Fibroblast of skin of left biceps (primary cell): Measurements from ENCODE around the gene CACNG4.

Experiments
- DNase-seq, 2 experiments: peaks; one replicate each; pipeline ENCODE4 v3.0.0-alpha.2; 2013; ENCODE audit warnings: low read depth in 2 of 2

CACNG4 gene

GRCh38 chr17:66944351-66945146, 20.0 kb upstream of the CACNG4 start:
- DNase-seq = no peak

- peak; percentile 15 to 20 for DNase-seq
Observed at GRCh38 chr17:66945147-66945835, 19.2 kb upstream of the CACNG4 start.

GRCh38 chr17:66946251-66946650, 18.3 kb upstream of the CACNG4 start:
- DNase-seq = no peak

DNA sequence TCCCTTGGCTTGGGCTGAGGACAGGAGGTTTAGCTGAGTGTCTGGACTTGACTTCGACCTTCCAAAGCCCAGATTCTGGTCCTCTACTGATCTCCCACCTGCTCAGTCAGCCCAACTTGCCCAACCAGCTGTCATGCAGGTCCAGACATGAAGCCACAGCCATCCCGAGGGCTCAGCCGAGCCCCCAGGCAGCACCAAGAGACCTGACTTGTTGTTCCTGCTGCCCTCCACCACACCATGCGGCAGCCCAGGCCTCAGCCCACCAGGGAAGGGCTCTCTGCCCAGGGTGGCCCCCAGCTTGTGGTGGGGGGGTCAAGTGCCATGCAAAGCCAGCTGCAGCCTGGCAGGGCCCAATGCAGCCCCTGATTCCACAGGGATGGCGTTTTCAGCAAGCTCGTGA, 17.2 kb upstream of the CACNG4 start:
- DNase-seq = no peak

- DNase-seq = no peak
Observed at GRCh38 chr17:66948061-66948750, 16.3 kb upstream of the CACNG4 start.

- DNase-seq = no peak
Observed at GRCh38 chr17:66949501-66949900, 15.0 kb upstream of the CACNG4 start.

DNA sequence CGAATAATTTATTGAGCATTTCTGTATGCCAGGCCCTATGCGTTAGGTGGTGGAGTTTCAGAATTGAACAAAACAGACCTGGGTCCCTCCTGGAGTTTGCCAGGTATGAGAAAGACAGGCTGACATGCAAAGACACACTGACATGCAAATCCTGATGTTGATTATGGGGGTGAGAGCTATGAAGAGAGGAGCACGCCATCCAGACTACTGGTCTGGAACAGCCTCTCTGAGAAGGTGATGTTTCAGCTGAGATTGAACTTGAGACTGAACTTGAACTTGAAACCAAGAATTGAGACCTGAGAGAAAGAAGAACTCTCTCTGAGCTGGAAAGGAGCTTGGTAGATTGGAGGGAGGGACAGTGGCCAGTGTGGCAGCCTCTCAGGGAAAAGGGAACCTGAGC, 14.2 kb upstream of the CACNG4 start:
- no peak for DNase-seq

DNA sequence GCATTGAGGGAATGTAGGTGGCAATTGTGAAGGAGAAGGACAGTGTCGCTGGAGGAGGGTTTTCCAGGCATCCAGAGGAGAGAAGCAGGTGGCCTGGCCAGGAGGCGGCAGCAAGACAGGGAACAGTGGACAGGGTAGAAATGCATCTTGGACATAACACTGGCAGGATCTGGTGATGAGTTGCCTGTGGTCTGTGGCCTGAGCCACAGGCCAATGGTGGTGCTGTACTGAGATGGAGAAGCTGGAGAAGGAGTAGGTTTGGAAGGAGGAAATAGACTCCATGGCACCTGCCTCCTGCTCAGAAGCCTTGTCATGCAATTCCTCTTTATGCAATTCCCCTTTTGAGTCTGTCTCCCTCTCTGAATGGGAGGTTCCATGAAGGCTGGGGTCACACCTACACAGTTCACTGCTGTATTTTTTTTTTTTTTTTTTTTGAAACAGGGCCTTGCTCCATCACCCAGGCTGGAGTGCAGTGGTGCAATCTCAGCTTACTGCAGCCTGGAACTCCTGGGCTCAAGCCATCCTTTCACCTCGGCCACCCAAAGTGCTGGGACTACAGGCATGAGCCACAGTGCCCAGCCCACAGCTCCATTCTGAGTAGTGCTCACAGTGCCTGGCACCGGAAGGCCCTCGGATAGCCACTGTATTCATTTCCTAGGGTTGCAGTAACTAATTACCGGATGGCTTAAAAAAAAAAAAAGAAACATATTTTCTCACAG, 13.5 kb upstream of the CACNG4 start:
- DNase-seq = no peak

DNA sequence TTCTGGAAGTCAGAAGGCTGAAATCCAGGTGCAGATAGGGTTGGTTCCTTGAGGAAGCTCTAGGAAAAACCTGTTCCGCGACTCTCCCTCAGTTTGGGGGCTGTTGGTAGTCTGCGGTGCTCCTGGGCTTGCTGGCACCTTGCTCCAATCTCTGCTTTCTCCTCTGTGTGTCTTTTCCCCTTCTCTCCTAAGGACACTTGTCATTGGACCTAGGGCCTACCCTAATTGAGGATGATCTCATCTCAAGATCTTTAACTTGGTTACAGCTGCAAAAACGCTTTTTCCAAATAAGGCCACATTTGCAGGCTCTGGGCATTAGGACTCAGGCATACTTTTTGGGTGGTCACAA, 12.9 kb upstream of the CACNG4 start:
- no peak for DNase-seq

- DNase-seq = peak; percentile 32 to 41
Observed at GRCh38 chr17:66952031-66952524, 12.4 kb upstream of the CACNG4 start.

- DNase-seq = no peak
Observed at GRCh38 chr17:66952681-66953629, 11.6 kb upstream of the CACNG4 start.

GRCh38 chr17:66953630-66954020, 10.9 kb upstream of the CACNG4 start:
- no peak for DNase-seq

DNA sequence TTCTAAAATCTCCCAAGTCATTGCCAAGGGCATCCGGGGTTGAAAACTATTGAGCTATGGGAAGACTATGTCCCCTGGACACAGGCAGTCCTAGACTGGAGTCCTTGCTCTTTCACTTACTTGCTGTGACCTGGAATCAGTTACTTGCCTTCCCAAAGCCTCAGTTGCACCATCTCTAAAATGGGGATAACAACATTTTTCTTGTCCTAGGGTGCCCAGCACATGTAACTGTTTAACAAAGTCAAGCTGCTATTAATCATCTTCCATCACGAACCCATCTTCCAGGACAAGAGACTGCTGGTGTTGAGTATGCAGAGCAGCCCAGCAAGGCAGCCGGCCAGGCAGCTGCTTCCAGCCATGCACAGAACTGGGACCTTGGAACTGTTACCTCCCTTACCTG, 9.9 kb upstream of the CACNG4 start:
- DNase-seq = no peak

- no peak for DNase-seq
Observed at GRCh38 chr17:66955821-66956220, 8.7 kb upstream of the CACNG4 start.

DNA sequence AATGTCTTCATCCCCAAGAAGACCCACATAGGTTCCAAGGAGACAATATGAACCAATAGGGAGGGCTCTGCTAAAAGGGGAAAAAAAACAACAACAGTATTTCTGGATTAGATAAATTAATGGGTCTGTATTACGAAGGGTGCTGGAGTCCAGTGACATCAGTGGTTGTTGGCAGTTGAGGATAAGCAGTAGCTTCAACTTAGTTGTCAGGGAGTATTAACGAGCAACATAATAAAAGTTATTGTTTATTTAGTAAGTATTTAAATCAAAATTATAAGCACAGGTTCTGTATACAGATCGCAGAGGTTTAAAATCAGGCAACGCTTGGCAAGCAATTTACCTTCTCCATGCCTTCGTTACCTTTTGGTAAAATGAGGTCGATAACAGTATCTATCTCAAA, 7.6 kb upstream of the CACNG4 start:
- DNase-seq = no peak

DNA sequence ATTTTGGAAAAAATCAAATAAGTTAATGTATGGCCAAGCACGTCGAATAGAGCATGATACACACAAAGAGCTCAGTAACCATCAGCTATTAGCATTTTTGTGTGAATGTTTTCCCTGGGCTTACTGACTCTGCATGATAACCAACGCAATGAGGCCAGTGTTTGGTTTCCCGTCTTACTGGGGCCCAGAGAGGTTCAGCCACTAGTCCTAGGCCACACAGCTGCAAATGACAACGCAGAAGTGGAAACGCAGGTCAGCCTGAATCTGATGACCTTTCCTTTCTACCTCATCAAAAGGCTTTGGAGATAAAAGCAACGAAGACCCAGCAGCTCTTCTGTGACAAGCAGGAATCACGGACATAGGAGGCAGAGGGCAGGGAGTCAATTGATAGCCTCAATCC, 7.2 kb upstream of the CACNG4 start:
- no peak for DNase-seq

DNA sequence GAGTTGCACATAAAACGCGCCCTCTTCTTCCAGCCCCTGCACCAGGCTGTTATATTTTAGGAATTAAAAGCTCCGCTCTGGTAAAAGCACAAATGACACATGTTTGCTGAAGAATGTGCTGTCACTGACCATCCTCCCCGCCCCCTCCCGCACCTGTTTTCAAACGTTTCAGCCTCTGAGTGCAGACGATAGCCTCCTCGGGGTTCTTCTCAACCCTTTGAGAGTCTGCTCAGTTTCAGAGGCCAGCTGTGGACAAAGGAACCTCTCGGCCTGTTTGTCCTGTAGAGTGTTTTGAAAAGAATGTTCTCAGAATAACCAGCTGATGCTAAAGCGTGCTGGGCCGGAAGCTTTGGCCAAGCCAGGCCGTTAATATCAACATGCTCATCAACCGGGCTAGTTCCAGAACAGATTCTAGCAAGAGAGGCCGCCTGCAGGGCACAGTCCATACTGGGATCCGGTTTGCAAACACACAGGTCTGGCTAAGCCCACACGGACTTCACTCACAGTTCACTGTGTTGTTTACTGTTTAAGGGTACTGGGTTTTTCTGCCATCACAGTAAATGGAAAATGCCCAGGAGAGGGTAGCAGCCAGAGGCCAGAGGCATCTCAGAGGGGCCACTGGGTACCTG, 6.4 kb upstream of the CACNG4 start:
- DNase-seq = no peak

DNA sequence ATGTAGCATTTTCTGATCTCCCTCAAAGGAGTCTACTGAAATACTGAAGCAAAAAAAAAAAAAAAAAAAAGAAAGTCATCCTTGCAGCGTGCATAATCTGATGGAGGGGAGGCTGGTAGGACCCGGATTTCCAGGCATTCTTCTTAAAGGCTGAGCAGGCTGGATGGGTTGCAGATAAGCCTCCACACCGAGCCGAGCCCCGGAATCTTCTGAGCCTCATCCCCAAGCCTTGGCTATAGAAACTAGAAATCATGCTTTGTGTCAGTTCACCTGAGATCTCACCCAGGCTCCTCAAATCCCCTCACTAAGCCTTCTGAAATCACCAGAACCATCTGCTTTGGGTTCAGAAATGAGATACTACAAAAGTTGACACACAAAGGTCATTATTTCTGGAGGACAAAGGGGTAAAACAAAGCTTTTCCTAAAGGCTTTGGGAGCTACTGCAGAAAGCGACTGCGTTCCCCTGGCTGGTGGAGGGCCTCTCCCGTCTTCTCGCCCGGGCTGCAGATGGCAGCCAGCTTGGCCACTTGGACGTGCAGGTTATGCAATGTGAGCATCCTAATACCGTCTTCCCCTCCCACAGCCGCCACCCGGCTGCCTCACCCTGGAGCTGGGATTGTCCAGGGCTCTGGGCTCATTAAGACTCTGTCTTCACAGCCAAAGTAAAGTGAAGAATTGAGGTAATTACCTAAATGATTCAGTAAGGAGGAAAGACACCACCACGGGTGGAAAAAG, 4.7 kb upstream of the CACNG4 start:
- DNase-seq = no peak

DNA sequence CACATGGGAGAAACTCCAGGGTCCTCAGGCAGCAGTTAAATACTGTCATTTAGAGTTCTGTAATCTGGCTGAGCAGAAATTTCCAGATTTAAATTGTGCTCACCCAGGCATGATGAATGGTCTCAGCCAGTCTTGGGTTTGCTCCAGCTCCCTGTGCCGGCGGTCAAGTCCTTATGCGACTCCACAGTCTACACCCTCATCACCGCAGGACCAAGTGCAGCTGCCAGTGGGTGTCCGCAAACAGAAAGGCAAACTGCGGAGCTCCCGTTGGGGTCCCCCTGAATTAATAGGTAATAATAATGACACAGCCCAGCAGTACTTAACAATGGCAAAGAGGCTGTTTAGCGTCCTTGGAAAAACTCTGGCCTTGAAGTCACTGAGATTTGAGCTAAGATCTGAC, 3.9 kb upstream of the CACNG4 start:
- DNase-seq = no peak

DNA sequence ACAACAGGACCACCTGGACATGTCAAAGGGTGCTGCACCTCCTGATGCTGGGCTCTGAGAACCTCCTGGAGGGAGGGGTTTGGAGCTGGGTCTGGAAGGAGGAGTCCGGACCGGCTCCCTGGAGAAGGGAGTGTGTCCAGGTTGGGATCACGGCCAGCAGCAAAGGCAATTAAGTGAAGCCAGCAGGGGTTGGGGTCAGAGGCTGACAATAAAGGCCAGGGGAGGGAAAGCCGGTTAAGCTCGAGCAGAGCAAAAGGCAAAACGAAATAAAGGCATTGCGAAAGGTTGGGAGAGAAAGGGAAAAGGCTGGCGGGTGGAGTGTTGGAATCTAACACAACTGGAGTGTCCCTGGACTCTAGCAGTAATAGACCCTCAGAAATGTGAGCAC, 992 bp upstream of the CACNG4 start:
- no peak for DNase-seq
